ENCODE results near the gene TGFB2.
A peak's percentile ranks its signal among the peaks of the same experiment; 100 is the strongest.

Gene TGFB2

GRCh38 chr1:218383681-218384080, 38.5 kb downstream of the TGFB2 start:
- ChIA-PET POLR2A (interaction anchor here (0.6 kb wide), 1 partner anchor 37 kb away, joined by 4 read pairs; no protein-coding TSS in a partner anchor), CTCF (no interaction called here)
- peaks cover 0 to 20% (median 15%) of the 10 kb centered on the region in 5 experiments for H3K27me3 ChIP-seq (replicated peaks in 2 of 5; ENCODE audit: control insufficient read depth in 4 of 5, insufficient read depth in 5 of 5, low read length in 4 of 5)
- H3K9me3 ChIP-seq (ENCODE audit: control extremely low read depth in 1 of 5, control insufficient read depth in 4 of 5, insufficient read depth in 2 of 5, low read depth in 1 of 5, low read length in 4 of 5): no peaks in the 10 kb centered on the region
- no peak overlapping the region for H3K4me3 ChIP-seq (ENCODE audit: control insufficient read depth in 1 of 7, extremely low read depth in 1 of 7, insufficient read depth in 4 of 7, low read depth in 2 of 7, low read length in 6 of 7)
- H3K36me3 ChIP-seq (ENCODE audit: control insufficient read depth in 4 of 4, insufficient read depth in 4 of 4, low read length in 3 of 4): no peaks in the 10 kb centered on the region
- H3K27ac ChIP-seq (ENCODE audit: insufficient read depth in 1 of 2, low read depth in 1 of 2, low read length in 2 of 2, poor library complexity in 1 of 2, severe bottlenecking in 2 of 2): no peak overlapping the region
- WGBS (ENCODE audit: insufficient coverage): 95% methylated on average over 4 of the region's 8 CpGs
- DNase-seq: peak in 2 of 3 donors; percentile 8 to 15
- H3K4me1 ChIP-seq (ENCODE audit: control extremely low read depth in 1 of 4, control insufficient read depth in 4 of 4, insufficient read depth in 4 of 4, low read length in 3 of 4): no peaks in the 10 kb centered on the region

GRCh38 chr1:218384581-218384993, 39.5 kb downstream of the TGFB2 start:
- DNase-seq: no peak
- POLR2A ChIA-PET: no interaction called here
- H3K27ac ChIP-seq (ENCODE audit: insufficient read depth in 1 of 2, low read depth in 1 of 2, low read length in 2 of 2, poor library complexity in 1 of 2, severe bottlenecking in 2 of 2): no peak overlapping the region

GRCh38 chr1:218388591-218388990, 43.5 kb downstream of the TGFB2 start:
- CTCF ChIA-PET: interaction anchor here (1.1 kb wide), 2 partner anchors 9 to 58 kb away, joined by 3 read pairs; no protein-coding TSS in a partner anchor

More at GRCh38 chr1:218384581-218384993, 39.5 kb downstream of the TGFB2 start:
- H3K4me1 ChIP-seq (ENCODE audit: control extremely low read depth in 1 of 4, control insufficient read depth in 4 of 4, insufficient read depth in 4 of 4, low read length in 3 of 4): no peaks in the 10 kb centered on the region
- CTCF ChIA-PET: no interaction called here
- peaks cover 0 to 17% (median 15%) of the 10 kb centered on the region in 5 experiments for H3K27me3 ChIP-seq (replicated peaks in 2 of 5; ENCODE audit: control insufficient read depth in 4 of 5, insufficient read depth in 5 of 5, low read length in 4 of 5)
- WGBS (ENCODE audit: insufficient coverage): 96% methylated on average over 5 of the region's 6 CpGs
- H3K4me3 ChIP-seq (ENCODE audit: control insufficient read depth in 1 of 7, extremely low read depth in 1 of 7, insufficient read depth in 4 of 7, low read depth in 2 of 7, low read length in 6 of 7): no peak overlapping the region
- no peaks in the 10 kb centered on the region for H3K36me3 ChIP-seq (ENCODE audit: control insufficient read depth in 4 of 4, insufficient read depth in 4 of 4, low read length in 3 of 4)
- H3K9me3 ChIP-seq (ENCODE audit: control extremely low read depth in 1 of 5, control insufficient read depth in 4 of 5, insufficient read depth in 2 of 5, low read depth in 1 of 5, low read length in 4 of 5): no peaks in the 10 kb centered on the region

GRCh38 chr1:218390618-218391017, 45.5 kb downstream of the TGFB2 start:
- POLR2A ChIA-PET: no interaction called here

More at GRCh38 chr1:218388591-218388990, 43.5 kb downstream of the TGFB2 start:
- Histone ChIP-seq H3K27ac (ENCODE audit: insufficient read depth in 1 of 2, low read depth in 1 of 2, low read length in 2 of 2, poor library complexity in 1 of 2, severe bottlenecking in 2 of 2) (no peak overlapping the region), H3K4me3 (ENCODE audit: control insufficient read depth in 1 of 7, extremely low read depth in 1 of 7, insufficient read depth in 4 of 7, low read depth in 2 of 7, low read length in 6 of 7) (no peak overlapping the region), H3K36me3 (ENCODE audit: control insufficient read depth in 4 of 4, insufficient read depth in 4 of 4, low read length in 3 of 4) (no peaks in the 10 kb centered on the region), H3K27me3 (replicated peaks in 2 of 5; ENCODE audit: control insufficient read depth in 4 of 5, insufficient read depth in 5 of 5, low read length in 4 of 5) (peaks cover 0 to 6% (median 2%) of the 10 kb centered on the region in 5 experiments), H3K4me1 (ENCODE audit: control extremely low read depth in 1 of 4, control insufficient read depth in 4 of 4, insufficient read depth in 4 of 4, low read length in 3 of 4) (no peaks in the 10 kb centered on the region), H3K9me3 (ENCODE audit: control extremely low read depth in 1 of 5, control insufficient read depth in 4 of 5, insufficient read depth in 2 of 5, low read depth in 1 of 5, low read length in 4 of 5) (no peaks in the 10 kb centered on the region)
- DNase-seq: no peak
- 98% methylated on average over 6 of the region's 8 CpGs for whole genome bisulfite sequencing (ENCODE audit: insufficient coverage)
- POLR2A ChIA-PET: no interaction called here

GRCh38 chr1:218392780-218393179, 47.6 kb downstream of the TGFB2 start:
- Histone ChIP-seq H3K4me1 (ENCODE audit: control extremely low read depth in 1 of 4, control insufficient read depth in 4 of 4, insufficient read depth in 4 of 4, low read length in 3 of 4) (no peaks in the 10 kb centered on the region), H3K27me3 (replicated peaks in 2 of 5; ENCODE audit: control insufficient read depth in 4 of 5, insufficient read depth in 5 of 5, low read length in 4 of 5) (peaks cover 0 to 2% (median 0%) of the 10 kb centered on the region in 5 experiments), H3K9me3 (ENCODE audit: control extremely low read depth in 1 of 5, control insufficient read depth in 4 of 5, insufficient read depth in 2 of 5, low read depth in 1 of 5, low read length in 4 of 5) (no peaks in the 10 kb centered on the region), H3K36me3 (ENCODE audit: control insufficient read depth in 4 of 4, insufficient read depth in 4 of 4, low read length in 3 of 4) (no peaks in the 10 kb centered on the region), H3K4me3 (ENCODE audit: control insufficient read depth in 1 of 7, extremely low read depth in 1 of 7, insufficient read depth in 4 of 7, low read depth in 2 of 7, low read length in 6 of 7) (no peak overlapping the region), H3K27ac (ENCODE audit: insufficient read depth in 1 of 2, low read depth in 1 of 2, low read length in 2 of 2, poor library complexity in 1 of 2, severe bottlenecking in 2 of 2) (no peak overlapping the region)
- no peak for DNase-seq
- CTCF ChIA-PET: no interaction called here
- POLR2A ChIA-PET: no interaction called here
- WGBS (ENCODE audit: insufficient coverage): 100% methylated on average over 1 of the region's 4 CpGs

More at GRCh38 chr1:218390618-218391017, 45.5 kb downstream of the TGFB2 start:
- no peak overlapping the region for H3K4me3 ChIP-seq (ENCODE audit: control insufficient read depth in 1 of 7, extremely low read depth in 1 of 7, insufficient read depth in 4 of 7, low read depth in 2 of 7, low read length in 6 of 7)
- no peaks in the 10 kb centered on the region for H3K9me3 ChIP-seq (ENCODE audit: control extremely low read depth in 1 of 5, control insufficient read depth in 4 of 5, insufficient read depth in 2 of 5, low read depth in 1 of 5, low read length in 4 of 5)
- no peak overlapping the region for H3K27ac ChIP-seq (ENCODE audit: insufficient read depth in 1 of 2, low read depth in 1 of 2, low read length in 2 of 2, poor library complexity in 1 of 2, severe bottlenecking in 2 of 2)
- CTCF ChIA-PET: no interaction called here
- no peaks in the 10 kb centered on the region for H3K36me3 ChIP-seq (ENCODE audit: control insufficient read depth in 4 of 4, insufficient read depth in 4 of 4, low read length in 3 of 4)
- H3K27me3 ChIP-seq (replicated peaks in 2 of 5; ENCODE audit: control insufficient read depth in 4 of 5, insufficient read depth in 5 of 5, low read length in 4 of 5): peaks cover 0 to 4% (median 0%) of the 10 kb centered on the region in 5 experiments
- no peaks in the 10 kb centered on the region for H3K4me1 ChIP-seq (ENCODE audit: control extremely low read depth in 1 of 4, control insufficient read depth in 4 of 4, insufficient read depth in 4 of 4, low read length in 3 of 4)
- DNase-seq: no peak
- WGBS (ENCODE audit: insufficient coverage): 89% methylated on average over 1 of the region's 3 CpGs

GRCh38 chr1:218394416-218394815, 49.3 kb downstream of the TGFB2 start:
- H3K27me3 ChIP-seq (replicated peaks in 2 of 5; ENCODE audit: control insufficient read depth in 4 of 5, insufficient read depth in 5 of 5, low read length in 4 of 5): no peaks in the 10 kb centered on the region
- H3K4me1 ChIP-seq (ENCODE audit: control extremely low read depth in 1 of 4, control insufficient read depth in 4 of 4, insufficient read depth in 4 of 4, low read length in 3 of 4): no peaks in the 10 kb centered on the region
- ChIA-PET POLR2A (no interaction called here), CTCF (no interaction called here)
- H3K9me3 ChIP-seq (ENCODE audit: control extremely low read depth in 1 of 5, control insufficient read depth in 4 of 5, insufficient read depth in 2 of 5, low read depth in 1 of 5, low read length in 4 of 5): no peaks in the 10 kb centered on the region
- no peak for DNase-seq
- no peak overlapping the region for H3K27ac ChIP-seq (ENCODE audit: insufficient read depth in 1 of 2, low read depth in 1 of 2, low read length in 2 of 2, poor library complexity in 1 of 2, severe bottlenecking in 2 of 2)
- WGBS (ENCODE audit: insufficient coverage): 98% methylated on average over 6 of the region's 11 CpGs
- H3K36me3 ChIP-seq (ENCODE audit: control insufficient read depth in 4 of 4, insufficient read depth in 4 of 4, low read length in 3 of 4): no peaks in the 10 kb centered on the region
- no peak overlapping the region for H3K4me3 ChIP-seq (ENCODE audit: control insufficient read depth in 1 of 7, extremely low read depth in 1 of 7, insufficient read depth in 4 of 7, low read depth in 2 of 7, low read length in 6 of 7)

GRCh38 chr1:218394989-218395388, 49.9 kb downstream of the TGFB2 start:
- Histone ChIP-seq H3K4me3 (ENCODE audit: control insufficient read depth in 1 of 7, extremely low read depth in 1 of 7, insufficient read depth in 4 of 7, low read depth in 2 of 7, low read length in 6 of 7) (no peak overlapping the region), H3K27me3 (replicated peaks in 2 of 5; ENCODE audit: control insufficient read depth in 4 of 5, insufficient read depth in 5 of 5, low read length in 4 of 5) (no peaks in the 10 kb centered on the region), H3K27ac (ENCODE audit: insufficient read depth in 1 of 2, low read depth in 1 of 2, low read length in 2 of 2, poor library complexity in 1 of 2, severe bottlenecking in 2 of 2) (no peak overlapping the region), H3K9me3 (ENCODE audit: control extremely low read depth in 1 of 5, control insufficient read depth in 4 of 5, insufficient read depth in 2 of 5, low read depth in 1 of 5, low read length in 4 of 5) (no peaks in the 10 kb centered on the region), H3K36me3 (ENCODE audit: control insufficient read depth in 4 of 4, insufficient read depth in 4 of 4, low read length in 3 of 4) (no peaks in the 10 kb centered on the region), H3K4me1 (ENCODE audit: control extremely low read depth in 1 of 4, control insufficient read depth in 4 of 4, insufficient read depth in 4 of 4, low read length in 3 of 4) (no peaks in the 10 kb centered on the region)
- 93% methylated on average over 2 of the region's 2 CpGs for WGBS (ENCODE audit: insufficient coverage)
- ChIA-PET POLR2A (no interaction called here), CTCF (interaction anchor here (0.6 kb wide), 1 partner anchor 187 kb away, joined by 3 read pairs; no protein-coding TSS in a partner anchor)
- no peak for DNase-seq

All from common myeloid progenitor, CD34-positive (primary cell).